Activated T-helper 2 cell treated with anti-CD3 and anti-CD28 coated beads, Interferon-gamma antibody, Interleukin-2, Interleukin-4, amounts not matched to agents 10 μg/mL and 5 μg/mL and 100 μg/mL, durations not matched to agents 14 hours and 24 hours and 36 hours (primary cell): Measurements from ENCODE around the gene SHROOM2. TPM values are rescaled to one million over a fixed set of nuclear protein-coding genes. Genes with fewer than 3 reads are reported as not detected.
A peak's percentile ranks its signal among the peaks of the same experiment; 100 is the strongest.

ENCODE experiments used
- DNase-seq: peaks from one replicate; pipeline ENCODE4 v3.0.0; 2021; ENCODE audit warnings: low spot score
- H3K27ac Mint-ChIP-seq: one replicate; pipeline ENCODE4 v1.8.0; 2021; ENCODE audit warnings: mixed read lengths
- H3K27me3 Mint-ChIP-seq: one replicate; pipeline ENCODE4 v1.8.0; 2021; ENCODE audit warnings: low read depth, mixed read lengths
- H3K36me3 Mint-ChIP-seq: one replicate; pipeline ENCODE4 v1.8.0; 2021; ENCODE audit warnings: low read depth, mixed read lengths
- H3K4me1 Mint-ChIP-seq: one replicate; pipeline ENCODE4 v1.8.0; 2021; ENCODE audit warnings: low read depth, mixed read lengths
- H3K4me3 Mint-ChIP-seq: one replicate; pipeline ENCODE4 v1.8.0; 2021; ENCODE audit warnings: low read depth, mild to moderate bottlenecking, moderate library complexity, mixed read lengths
- H3K9me3 Mint-ChIP-seq: one replicate; pipeline ENCODE4 v1.8.0; 2021; ENCODE audit warnings: mixed read lengths
- intact Hi-C: fragments of 100-400 bp; cut with micrococcal nuclease; formaldehyde crosslinking; loops from one replicate; pipeline ENCODE4 v1.15.1; 2023
- total RNA-seq: library from RNA; stranded (reverse); gene quantifications from 2 replicates; pipeline ENCODE4 v1.2.3, GENCODE V29; 2022

Gene SHROOM2
- total RNA-seq, 1 donor from 2014 or later = not detected

DNA sequence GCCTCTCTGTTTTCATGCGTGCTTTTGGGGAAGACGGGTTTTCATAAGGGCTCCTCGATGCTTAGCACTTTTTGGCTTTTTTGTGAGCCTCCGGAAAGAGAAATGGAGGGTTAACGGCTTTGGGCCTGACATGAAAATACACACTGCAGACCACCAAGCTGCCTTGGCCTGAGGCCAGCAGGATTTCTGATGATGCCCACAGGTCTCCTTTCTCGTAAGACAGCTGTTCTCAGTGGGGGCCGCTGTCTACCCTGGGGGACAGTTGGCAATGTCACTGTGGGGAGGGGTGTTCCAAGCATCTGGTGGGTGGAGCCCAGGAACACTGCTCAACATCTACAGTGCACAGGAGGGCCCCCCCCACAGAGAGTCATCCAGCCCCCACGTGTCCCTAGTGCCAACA lies 151.5 kb downstream of the SHROOM2 start:
- Mint-ChIP-seq H3K27ac (no peak overlapping the region), H3K4me3 (no peak overlapping the region), H3K36me3 (no peaks in the 10 kb centered on the region), H3K4me1 (peaks cover 18% of the 10 kb centered on the region), H3K9me3 (no peaks in the 10 kb centered on the region), H3K27me3 (peaks cover 17% of the 10 kb centered on the region)
- intact Hi-C loops = no loop called here
- no peak for DNase-seq

DNA sequence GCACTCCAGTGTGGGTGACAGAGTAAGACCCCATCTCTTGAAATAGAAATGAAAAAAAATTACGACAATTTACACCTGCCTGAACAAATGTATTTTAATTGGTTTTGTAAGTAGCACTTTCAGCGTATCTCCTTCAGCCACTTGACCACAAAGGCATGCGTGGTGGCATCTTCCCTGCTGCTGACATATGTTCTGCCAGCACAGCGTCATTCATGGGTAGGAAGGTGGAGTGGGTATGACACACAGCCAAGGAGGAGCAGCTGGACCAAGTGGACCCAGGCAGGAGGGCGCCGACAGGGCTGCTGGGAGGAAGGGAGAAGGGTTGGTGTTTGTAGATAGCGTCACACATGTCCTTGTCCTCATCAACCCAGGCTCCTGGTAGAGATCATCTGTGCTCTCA lies 152.3 kb downstream of the SHROOM2 start:
- DNase-seq = no peak
- Mint-ChIP-seq H3K9me3 (no peaks in the 10 kb centered on the region), H3K27me3 (peaks cover 23% of the 10 kb centered on the region), H3K4me3 (no peak overlapping the region), H3K4me1 (peaks cover 22% of the 10 kb centered on the region), H3K27ac (no peak overlapping the region), H3K36me3 (no peaks in the 10 kb centered on the region)
- intact Hi-C loops = no loop called here

DNA sequence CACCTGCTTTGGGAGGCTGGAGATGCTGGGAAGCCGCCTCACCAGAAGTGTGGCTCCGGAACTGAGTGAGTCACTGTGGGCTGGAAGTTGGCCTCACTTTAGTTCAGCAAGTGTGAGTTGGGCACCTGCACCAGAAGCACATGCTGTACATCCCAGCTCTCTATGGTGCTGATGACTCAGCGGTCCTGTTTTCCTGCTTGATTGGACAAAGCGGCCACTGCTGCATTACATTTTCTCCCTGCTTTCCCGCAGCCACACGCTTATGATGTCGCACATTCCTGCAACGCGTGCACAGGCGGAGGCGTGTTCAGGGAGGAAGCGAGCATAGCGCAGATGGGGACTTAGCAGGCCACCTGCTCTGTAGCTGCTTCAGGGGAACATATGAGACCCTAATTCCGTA lies 154.2 kb downstream of the SHROOM2 start:
- no peak for DNase-seq
- no peak overlapping the region for H3K4me3 Mint-ChIP-seq
- H3K27me3 Mint-ChIP-seq = peaks cover 24% of the 10 kb centered on the region
- no peak overlapping the region for H3K27ac Mint-ChIP-seq
- intact Hi-C loops = loop anchor here (5.0 kb wide), 1 partner anchor 177 kb away; no protein-coding TSS in a partner anchor
- peaks cover 22% of the 10 kb centered on the region for H3K4me1 Mint-ChIP-seq
- no peaks in the 10 kb centered on the region for H3K9me3 Mint-ChIP-seq
- H3K36me3 Mint-ChIP-seq = no peaks in the 10 kb centered on the region

DNA sequence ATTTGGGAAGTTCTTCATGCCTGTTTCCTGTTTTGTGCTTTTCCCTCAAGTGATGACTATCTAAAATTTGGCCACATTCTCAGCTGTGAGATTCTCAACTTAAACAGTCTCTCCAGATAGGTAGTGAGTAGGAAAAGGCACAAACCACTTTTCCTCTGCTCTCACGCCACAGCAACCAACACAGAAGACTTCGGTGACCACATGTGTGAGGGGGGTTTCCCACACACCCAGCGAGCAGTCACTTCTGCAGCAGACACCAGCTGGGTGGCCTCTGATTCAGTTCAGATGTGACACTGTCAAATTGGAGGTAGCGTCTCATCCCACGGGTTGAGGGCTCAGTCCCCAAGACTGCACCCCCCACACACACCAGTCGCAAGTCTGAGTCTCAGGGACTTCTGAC lies 155.9 kb downstream of the SHROOM2 start:
- no peaks in the 10 kb centered on the region for H3K9me3 Mint-ChIP-seq
- no peaks in the 10 kb centered on the region for H3K36me3 Mint-ChIP-seq
- no peak overlapping the region for H3K4me3 Mint-ChIP-seq
- peaks cover 22% of the 10 kb centered on the region for H3K4me1 Mint-ChIP-seq
- H3K27me3 Mint-ChIP-seq = peaks cover 24% of the 10 kb centered on the region
- DNase-seq = peak; percentile 44
- H3K27ac Mint-ChIP-seq = peak overlapping the region; percentile 4
- intact Hi-C loops = loop anchor here (2.0 to 5.0 kb wide), 2 partner anchors 43 to 175 kb away; no protein-coding TSS in a partner anchor

DNA sequence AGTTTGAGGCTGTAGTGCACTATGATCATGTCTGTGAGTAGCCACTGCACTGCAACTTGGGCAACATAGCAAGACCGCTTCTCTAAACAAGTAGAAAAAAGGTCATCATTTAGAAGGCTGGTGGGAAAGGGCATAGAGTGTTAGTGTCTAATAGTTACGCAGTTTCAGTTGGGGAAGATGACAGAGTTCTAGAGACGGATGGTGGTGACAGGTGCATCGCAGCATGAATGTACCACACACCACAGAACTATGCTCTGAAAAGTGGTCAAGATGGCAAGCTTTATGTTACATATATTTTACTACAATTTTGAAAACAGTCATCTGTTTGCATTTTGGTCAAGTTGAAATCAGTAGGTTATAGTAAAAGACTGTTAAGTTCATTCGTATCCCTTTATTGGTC lies 157.2 kb downstream of the SHROOM2 start:
- Mint-ChIP-seq H3K27me3 (peaks cover 33% of the 10 kb centered on the region), H3K9me3 (no peaks in the 10 kb centered on the region), H3K4me3 (no peak overlapping the region), H3K4me1 (peaks cover 22% of the 10 kb centered on the region), H3K27ac (no peak overlapping the region), H3K36me3 (no peaks in the 10 kb centered on the region)
- DNase-seq = no peak
- intact Hi-C loops = loop anchor here (2.0 to 5.0 kb wide), 2 partner anchors 45 to 174 kb away; no protein-coding TSS in a partner anchor

DNA sequence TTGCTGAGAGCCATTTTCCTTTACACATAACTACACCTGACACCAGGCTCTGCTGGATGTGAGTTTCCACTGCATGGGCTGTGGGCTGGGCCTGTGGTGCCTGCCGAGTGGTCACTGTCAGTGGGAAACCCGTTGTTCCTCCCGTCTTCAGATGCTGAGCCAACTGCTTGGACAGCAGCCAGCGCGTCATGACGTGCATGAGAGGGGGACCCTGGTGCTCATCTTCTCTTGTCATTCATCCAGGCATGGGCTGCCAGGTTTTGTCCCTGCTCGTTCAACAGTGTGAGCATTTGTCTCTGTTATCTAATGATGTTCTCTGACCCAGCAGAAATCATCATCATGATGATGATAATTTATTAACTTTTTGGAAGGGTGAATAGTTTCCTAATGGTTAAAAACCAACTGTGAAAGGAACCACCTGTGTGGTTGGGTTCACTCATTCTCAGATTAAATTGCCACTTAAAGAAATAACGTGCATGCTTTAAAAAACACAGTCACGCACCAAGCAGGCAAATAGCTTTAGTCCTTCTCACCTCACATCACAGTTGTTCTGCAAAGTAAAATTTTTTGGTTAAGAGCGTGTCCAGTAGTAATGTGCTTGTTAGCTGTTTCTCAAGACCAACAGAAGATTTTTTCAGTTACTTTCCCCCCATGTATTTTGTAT lies 161.0 kb downstream of the SHROOM2 start:
- no peak overlapping the region for H3K27ac Mint-ChIP-seq
- peaks cover 9% of the 10 kb centered on the region for H3K4me1 Mint-ChIP-seq
- no peaks in the 10 kb centered on the region for H3K36me3 Mint-ChIP-seq
- no peak overlapping the region for H3K4me3 Mint-ChIP-seq
- intact Hi-C loops = no loop called here
- DNase-seq = no peak
- H3K9me3 Mint-ChIP-seq = no peaks in the 10 kb centered on the region
- peaks cover 37% of the 10 kb centered on the region for H3K27me3 Mint-ChIP-seq

DNA sequence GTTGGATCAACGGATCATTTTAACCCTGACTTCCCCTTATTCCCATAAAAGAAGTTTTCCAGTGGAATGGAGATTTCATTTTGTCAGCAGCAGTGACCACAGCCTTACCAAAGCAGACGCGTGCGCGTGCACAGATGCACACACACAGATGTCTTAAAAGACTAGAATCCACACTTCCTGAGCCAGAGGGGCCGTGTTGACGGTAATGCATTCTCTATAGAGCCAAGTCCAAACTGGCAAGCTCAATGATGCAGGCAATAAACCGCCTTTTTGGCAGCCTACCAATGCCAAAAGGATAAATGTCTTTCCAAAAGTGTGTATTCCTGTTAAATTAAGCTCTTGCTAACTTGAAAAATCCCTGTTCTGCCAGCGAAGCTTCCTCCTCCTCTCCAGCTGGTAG lies 162.2 kb downstream of the SHROOM2 start:
- Mint-ChIP-seq H3K9me3 (no peaks in the 10 kb centered on the region), H3K4me3 (no peak overlapping the region), H3K4me1 (peaks cover under 1% of the 10 kb centered on the region), H3K27ac (no peak overlapping the region), H3K36me3 (no peaks in the 10 kb centered on the region), H3K27me3 (peaks cover 31% of the 10 kb centered on the region)
- intact Hi-C loops = no loop called here
- no peak for DNase-seq

DNA sequence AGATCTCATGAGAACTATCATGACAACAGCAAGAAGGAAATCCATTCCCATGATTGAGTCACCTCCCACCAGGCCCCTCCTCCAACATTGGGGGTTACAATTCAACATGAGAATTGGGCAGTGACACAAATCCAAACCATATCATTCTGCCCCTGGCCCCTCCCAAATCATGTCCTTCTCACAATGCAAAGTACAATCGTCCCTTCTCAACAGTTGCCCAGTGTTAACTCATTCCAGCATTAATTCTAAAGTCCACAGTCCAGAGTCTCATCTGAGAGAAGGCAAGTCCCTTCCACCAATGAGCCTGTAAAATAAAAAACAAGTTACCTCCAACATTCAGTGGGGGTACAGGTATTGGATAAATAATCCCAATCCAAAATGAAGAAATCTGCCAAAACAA lies 166.1 kb downstream of the SHROOM2 start:
- Mint-ChIP-seq H3K36me3 (no peaks in the 10 kb centered on the region), H3K27me3 (peaks cover 33% of the 10 kb centered on the region), H3K4me1 (no peaks in the 10 kb centered on the region), H3K9me3 (no peaks in the 10 kb centered on the region), H3K4me3 (no peak overlapping the region), H3K27ac (no peak overlapping the region)
- DNase-seq = no peak
- intact Hi-C loops = no loop called here

DNA sequence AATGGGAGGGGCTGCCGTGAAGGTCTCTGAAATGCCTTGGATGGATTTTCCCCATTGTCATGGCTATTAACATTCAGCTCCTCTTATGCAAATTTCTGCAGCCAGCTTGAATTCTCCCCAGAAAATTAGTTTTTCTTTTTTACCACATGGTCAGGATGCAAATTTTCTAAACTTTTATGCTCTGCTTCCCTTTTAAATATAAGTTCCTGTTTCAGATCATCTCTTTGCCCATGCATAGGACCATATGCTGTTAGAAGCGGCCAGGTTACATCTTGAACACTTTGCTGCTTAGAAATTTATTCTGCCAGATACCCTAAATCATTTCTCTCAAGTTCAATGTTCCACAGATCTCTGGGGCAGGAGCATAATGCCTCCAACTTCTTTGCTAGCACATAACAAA lies 167.2 kb downstream of the SHROOM2 start:
- Mint-ChIP-seq H3K4me3 (no peak overlapping the region), H3K27ac (no peak overlapping the region), H3K27me3 (peaks cover 28% of the 10 kb centered on the region), H3K9me3 (no peaks in the 10 kb centered on the region), H3K4me1 (no peaks in the 10 kb centered on the region), H3K36me3 (no peaks in the 10 kb centered on the region)
- intact Hi-C loops = no loop called here
- DNase-seq = no peak

DNA sequence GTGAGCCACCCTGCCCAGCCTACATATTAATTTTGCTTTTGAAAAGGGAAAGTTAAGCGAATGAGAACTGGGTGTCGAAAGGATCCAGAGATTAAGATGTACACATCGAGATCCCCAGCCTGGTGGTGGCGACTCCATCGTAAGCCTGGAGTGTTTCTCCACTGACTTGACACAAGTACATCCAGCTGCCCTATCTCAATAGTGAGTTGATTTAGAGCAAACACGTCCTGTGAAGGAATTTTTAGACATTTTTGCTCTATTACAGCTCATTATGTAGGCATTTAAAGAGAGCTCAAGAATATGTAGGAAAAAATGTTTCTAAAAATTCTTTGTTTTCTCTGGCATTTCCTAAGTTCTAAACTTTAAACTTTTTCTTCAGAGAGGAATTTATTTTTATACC lies 169.3 kb downstream of the SHROOM2 start:
- no peak overlapping the region for H3K4me3 Mint-ChIP-seq
- no peak overlapping the region for H3K27ac Mint-ChIP-seq
- H3K4me1 Mint-ChIP-seq = no peaks in the 10 kb centered on the region
- H3K9me3 Mint-ChIP-seq = no peaks in the 10 kb centered on the region
- no peak for DNase-seq
- peaks cover 21% of the 10 kb centered on the region for H3K27me3 Mint-ChIP-seq
- intact Hi-C loops = no loop called here
- no peaks in the 10 kb centered on the region for H3K36me3 Mint-ChIP-seq

DNA sequence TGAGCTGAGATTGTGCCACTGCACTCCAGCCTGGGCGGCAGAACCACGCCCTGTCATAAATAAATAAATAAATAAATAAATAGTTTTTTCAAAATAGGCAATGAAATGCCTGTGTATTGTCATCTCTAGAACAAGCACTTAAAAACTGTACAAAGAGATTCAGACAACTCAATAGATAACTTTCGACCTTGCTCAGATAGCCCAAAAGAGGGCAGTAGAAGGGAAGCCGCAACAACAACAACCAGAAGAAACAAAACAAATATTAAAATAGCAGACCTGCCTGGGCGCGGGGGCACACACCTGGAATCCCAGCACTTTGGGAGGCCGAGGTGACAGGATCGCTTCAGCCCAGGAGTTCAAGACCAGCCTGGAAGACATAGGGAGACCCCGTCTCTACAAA lies 171.5 kb downstream of the SHROOM2 start:
- peaks cover 15% of the 10 kb centered on the region for H3K27me3 Mint-ChIP-seq
- no peaks in the 10 kb centered on the region for H3K36me3 Mint-ChIP-seq
- H3K4me1 Mint-ChIP-seq = no peaks in the 10 kb centered on the region
- H3K4me3 Mint-ChIP-seq = no peak overlapping the region
- H3K9me3 Mint-ChIP-seq = no peaks in the 10 kb centered on the region
- H3K27ac Mint-ChIP-seq = no peak overlapping the region
- no peak for DNase-seq
- intact Hi-C loops = no loop called here

DNA sequence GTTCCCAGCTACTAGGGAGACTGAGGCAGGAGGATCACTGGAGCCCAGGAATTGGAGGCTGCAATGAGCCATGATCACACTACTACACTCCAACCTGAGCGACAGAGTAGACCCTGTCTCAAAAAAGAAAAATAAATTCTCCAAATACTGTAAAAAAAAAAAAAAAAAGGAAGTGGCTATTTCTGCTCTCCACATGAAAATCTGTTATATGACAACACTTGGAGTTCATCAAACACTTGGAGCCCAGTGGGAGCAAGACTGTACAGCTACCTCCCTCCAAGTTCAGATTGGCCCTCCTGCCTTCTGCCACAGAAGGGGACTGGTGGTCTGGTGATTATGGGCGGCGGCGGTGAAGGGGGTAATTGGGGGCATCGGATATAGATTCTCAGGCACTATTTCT lies 172.0 kb downstream of the SHROOM2 start:
- H3K4me1 Mint-ChIP-seq = no peaks in the 10 kb centered on the region
- H3K27ac Mint-ChIP-seq = no peak overlapping the region
- DNase-seq = no peak
- H3K27me3 Mint-ChIP-seq = peaks cover 15% of the 10 kb centered on the region
- no peaks in the 10 kb centered on the region for H3K9me3 Mint-ChIP-seq
- no peak overlapping the region for H3K4me3 Mint-ChIP-seq
- intact Hi-C loops = no loop called here
- no peaks in the 10 kb centered on the region for H3K36me3 Mint-ChIP-seq

DNA sequence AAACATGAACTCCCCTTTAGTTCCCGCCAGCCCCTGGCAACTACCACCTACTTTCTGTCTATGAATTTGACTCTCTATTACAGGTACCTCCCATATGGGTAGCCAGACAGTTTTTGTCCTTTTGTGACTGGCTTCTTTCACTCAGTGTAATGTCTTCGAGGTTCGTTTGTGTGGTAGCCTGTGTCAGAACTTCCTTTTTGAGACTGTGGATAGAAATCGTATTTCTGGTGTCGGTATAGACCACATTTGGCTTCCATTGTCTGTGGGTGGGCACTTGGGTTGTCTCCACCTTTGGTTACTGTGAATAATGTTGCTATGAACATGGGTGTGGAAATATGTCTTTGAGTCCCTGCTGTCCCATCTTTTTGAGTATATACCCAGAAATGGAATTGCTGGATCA lies 175.5 kb downstream of the SHROOM2 start:
- no peak overlapping the region for H3K4me3 Mint-ChIP-seq
- H3K9me3 Mint-ChIP-seq = no peaks in the 10 kb centered on the region
- H3K4me1 Mint-ChIP-seq = no peaks in the 10 kb centered on the region
- H3K36me3 Mint-ChIP-seq = no peaks in the 10 kb centered on the region
- intact Hi-C loops = no loop called here
- H3K27ac Mint-ChIP-seq = no peak overlapping the region
- DNase-seq = no peak
- peaks cover 5% of the 10 kb centered on the region for H3K27me3 Mint-ChIP-seq
